ENCODE measurements around the gene PDCD7. TPM values are rescaled to one million over a fixed set of nuclear protein-coding genes. Genes with fewer than 3 reads are reported as not detected.
"Not testable (repeated sequence)": the region's sequence is repeated elsewhere in the genome, so short reads cannot be mapped to it uniquely, and the experiment has no call there.

The PDCD7 gene
- total RNA-seq, 1 donor from 2014 or later, result 10.3 TPM

- no peak overlapping the region for H3K4me3 ChIP-seq (ENCODE audit: low read depth, low read length)
- no peak for FAIRE-seq
- peak; percentile 88 for TF ChIP-seq CTCF (IDR thresholded peaks at IDR 0.05; ENCODE audit: insufficient read depth, low read length, severe bottlenecking)
- H3K36me3 ChIP-seq (ENCODE audit: control insufficient read depth, insufficient read depth, low read length), result peaks cover 22% of the 10 kb centered on the region
- no peaks in the 10 kb centered on the region for H3K27me3 ChIP-seq (ENCODE audit: control insufficient read depth, insufficient read depth, low read length)
- peak; percentile 46 for DNase-seq (ENCODE audit: low read depth)
Measured at GRCh38 chr15:65101411-65101890, 32.2 kb downstream of the PDCD7 start.

- no peak for DNase-seq (ENCODE audit: low read depth)
- no peak for FAIRE-seq
- H3K36me3 ChIP-seq (ENCODE audit: control insufficient read depth, insufficient read depth, low read length), result peaks cover 16% of the 10 kb centered on the region
- H3K27me3 ChIP-seq (ENCODE audit: control insufficient read depth, insufficient read depth, low read length), result no peaks in the 10 kb centered on the region
- no peak for TF ChIP-seq CTCF (IDR thresholded peaks at IDR 0.05; ENCODE audit: insufficient read depth, low read length, severe bottlenecking)
- H3K4me3 ChIP-seq (ENCODE audit: low read depth, low read length), result no peak overlapping the region
Measured at GRCh38 chr15:65100442-65100841, 33.2 kb downstream of the PDCD7 start.

DNA sequence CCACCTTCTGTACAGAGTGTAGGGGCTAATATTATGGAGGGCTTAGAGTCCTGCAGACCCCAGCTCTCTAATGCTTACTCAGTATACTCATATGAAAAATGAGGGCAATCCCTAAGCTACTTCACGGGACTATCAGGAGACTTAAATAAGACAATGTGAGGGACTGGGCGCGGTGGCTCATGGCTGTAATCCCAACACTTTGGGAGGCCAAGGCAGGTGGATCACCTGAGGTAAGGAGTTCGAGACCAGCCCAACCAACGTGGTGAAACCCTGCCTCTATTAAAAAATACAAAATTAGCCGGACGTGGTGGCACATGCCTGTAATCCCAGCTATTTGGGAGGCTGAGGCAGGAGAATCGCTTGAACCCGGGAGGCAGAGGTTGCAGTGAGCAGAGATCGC is 33.8 kb downstream of the PDCD7 start:
- H3K4me3 ChIP-seq (ENCODE audit: low read depth, low read length); H3K27me3 ChIP-seq (ENCODE audit: control insufficient read depth, insufficient read depth, low read length); FAIRE-seq; DNase-seq (ENCODE audit: low read depth): not testable (repeated sequence)
- H3K36me3 ChIP-seq (ENCODE audit: control insufficient read depth, insufficient read depth, low read length), result peaks cover 16% of the 10 kb centered on the region

DNA sequence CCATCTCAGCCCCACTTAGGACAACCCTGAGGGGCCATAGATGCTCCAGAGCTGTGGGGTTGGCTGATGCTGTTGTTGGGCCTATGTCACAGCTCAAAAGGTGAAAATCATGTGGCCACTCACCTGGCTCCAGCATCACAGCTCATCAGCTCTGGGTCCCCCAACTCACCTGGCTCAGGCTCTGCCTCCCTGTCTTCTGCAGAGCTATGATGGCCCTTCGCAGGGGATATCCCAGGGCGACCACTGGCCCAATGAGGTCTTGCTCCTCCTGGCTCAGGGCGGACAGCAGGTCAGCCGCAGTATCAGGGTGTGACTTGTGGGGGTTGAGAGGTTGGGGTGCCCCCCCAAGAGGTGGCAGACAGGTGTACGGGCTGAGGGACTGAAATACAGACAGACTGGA is 34.3 kb downstream of the PDCD7 start:
- FAIRE-seq, result no peak
- Histone ChIP-seq H3K36me3 (ENCODE audit: control insufficient read depth, insufficient read depth, low read length) (peaks cover 16% of the 10 kb centered on the region), H3K4me3 (ENCODE audit: low read depth, low read length) (no peak overlapping the region), H3K27me3 (ENCODE audit: control insufficient read depth, insufficient read depth, low read length) (no peaks in the 10 kb centered on the region)
- DNase-seq (ENCODE audit: low read depth), result no peak
- no peak for TF ChIP-seq CTCF (IDR thresholded peaks at IDR 0.05; ENCODE audit: insufficient read depth, low read length, severe bottlenecking)

GRCh38 chr15:65097651-65098263 is 35.9 kb downstream of the PDCD7 start:
- peak; percentile 84 for FAIRE-seq
- Histone ChIP-seq H3K36me3 (ENCODE audit: control insufficient read depth, insufficient read depth, low read length) (peaks cover 16% of the 10 kb centered on the region), H3K27me3 (ENCODE audit: control insufficient read depth, insufficient read depth, low read length) (no peaks in the 10 kb centered on the region), H3K4me3 (ENCODE audit: low read depth, low read length) (no peak overlapping the region)
- DNase-seq (ENCODE audit: low read depth), result no peak
- TF ChIP-seq CTCF (IDR thresholded peaks at IDR 0.05; ENCODE audit: insufficient read depth, low read length, severe bottlenecking), result no peak

GRCh38 chr15:65096481-65097385 is 36.9 kb downstream of the PDCD7 start:
- no peak for DNase-seq (ENCODE audit: low read depth)
- Histone ChIP-seq H3K27me3 (ENCODE audit: control insufficient read depth, insufficient read depth, low read length) (no peaks in the 10 kb centered on the region), H3K36me3 (ENCODE audit: control insufficient read depth, insufficient read depth, low read length) (peaks cover 16% of the 10 kb centered on the region), H3K4me3 (ENCODE audit: low read depth, low read length) (no peak overlapping the region)
- no peak for TF ChIP-seq CTCF (IDR thresholded peaks at IDR 0.05; ENCODE audit: insufficient read depth, low read length, severe bottlenecking)
- FAIRE-seq, result no peak

Measured in bronchial epithelial cell (primary cell).